Measurements from ENCODE around the gene ABCC8.

The ABCC8 gene

DNA sequence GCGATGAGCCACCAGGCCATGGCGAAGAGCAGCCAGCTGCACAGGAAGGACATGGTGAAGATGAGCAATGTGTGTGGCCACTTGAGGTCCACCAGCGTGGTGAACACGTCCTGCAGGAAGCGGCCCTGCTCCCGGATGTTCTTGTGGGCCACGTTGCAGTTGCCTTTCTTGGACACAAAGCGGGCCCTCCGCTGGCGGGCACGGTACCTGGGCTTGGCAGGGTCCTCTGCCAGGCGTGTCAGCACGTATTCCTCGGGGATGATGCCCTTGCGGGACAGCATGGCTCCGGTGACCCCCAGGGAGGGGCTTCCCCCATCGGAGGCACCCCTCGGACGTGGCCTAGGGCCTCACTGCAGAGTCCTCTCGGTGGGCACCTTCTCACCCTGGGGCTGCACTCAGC, 88.8 kb downstream of the ABCC8 start:
- DNase-seq (ENCODE audit: low read depth in 3 of 3) = no peak

DNA sequence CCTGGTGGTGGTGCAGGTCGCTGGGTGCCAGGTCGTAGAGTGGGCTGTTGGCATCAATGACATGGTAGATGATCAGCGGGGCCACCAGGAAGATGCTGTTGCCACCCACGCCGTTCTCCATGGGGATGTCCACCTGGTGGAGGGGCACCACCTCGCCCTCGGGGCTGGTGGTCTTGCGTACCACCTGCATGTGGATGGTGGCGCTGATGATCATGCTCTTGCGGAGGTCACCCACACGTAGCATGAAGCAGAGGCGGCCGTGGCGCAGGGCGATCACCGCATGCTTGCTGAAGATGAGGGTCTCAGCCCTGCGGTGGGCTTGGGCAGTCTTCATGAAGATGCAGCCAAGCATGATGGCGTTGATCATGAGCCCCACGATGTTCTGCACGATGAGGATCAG, 89.4 kb downstream of the ABCC8 start:
- no peak for DNase-seq (ENCODE audit: low read depth in 3 of 3)

DNA sequence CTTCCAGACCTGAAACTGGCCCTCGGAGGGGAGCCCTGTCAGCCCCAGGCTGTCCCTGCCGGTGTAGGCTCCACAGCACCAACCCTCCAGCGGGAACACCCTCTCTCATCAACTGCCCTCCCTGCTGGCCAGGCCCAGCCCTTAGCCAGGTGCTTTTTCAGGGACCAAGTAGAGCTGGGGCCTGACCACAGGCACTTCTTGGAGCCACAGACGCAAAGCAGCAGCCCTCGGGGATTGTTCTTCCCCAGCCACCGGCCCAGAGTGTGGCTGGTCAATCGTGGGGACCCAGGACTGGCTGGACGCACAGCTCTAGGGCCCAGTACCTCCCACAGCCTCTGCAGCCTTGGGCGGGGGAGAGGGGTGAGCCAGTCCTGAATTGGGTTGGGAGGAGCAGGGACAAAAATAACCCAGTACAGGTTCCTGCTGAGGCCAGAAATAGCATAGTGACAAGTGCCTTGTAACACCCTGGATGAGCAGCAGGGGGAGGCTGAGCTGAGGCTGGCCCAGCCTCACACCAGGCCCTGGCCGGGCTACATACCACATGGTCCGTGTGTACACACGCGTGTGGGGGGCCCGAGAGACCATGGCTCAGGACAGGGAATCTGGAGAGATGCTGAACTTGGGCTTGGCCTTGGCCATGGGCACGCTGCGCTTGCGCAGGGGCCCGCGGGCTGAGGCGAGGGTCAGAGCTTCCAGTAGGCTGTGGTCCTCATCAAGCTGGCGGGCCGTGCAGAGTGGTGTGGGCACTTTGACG, 90.1 kb downstream of the ABCC8 start:
- DNase-seq (ENCODE audit: low read depth in 3 of 3) = no peak

DNA sequence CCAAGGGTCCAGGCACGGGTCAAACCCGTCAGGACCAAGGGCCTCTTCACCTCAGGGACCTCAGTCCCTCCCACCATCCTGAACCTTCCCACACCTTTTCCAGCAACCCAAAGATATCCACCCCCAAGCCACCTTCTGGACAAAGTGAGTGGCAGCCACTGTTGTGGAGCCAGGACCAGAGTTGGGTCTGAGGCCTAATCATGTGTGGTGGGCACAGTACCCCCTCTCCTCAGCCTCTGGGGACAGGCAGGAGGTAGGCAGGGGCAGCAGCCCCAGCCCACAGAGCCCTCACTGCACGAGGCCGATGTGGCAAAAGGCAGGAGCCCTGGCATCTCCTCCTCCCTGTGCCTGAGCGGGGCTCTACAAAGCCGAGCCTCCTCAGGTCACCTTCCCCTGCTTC, 90.7 kb downstream of the ABCC8 start:
- DNase-seq (ENCODE audit: low read depth in 3 of 3) = no peak

DNA sequence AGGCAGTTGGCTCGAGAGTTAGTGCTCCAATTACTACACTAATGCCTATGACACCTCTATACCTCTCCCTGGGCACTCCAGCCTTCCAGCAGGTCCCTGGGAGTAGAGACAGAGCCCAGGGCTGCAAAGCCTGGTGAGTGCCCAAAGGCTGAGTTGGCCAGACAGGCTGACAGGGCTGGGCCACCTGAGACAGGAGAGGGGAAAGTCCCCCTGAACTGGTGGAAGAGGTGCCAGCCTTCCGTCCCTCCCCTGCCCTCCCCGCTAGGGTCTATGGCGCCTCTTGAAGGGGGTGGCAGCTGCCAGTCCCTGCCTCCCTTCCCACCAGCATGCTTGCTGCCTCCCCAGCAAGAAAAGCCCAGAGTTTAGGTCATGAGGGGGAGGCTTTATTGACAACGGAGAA, 91.2 kb downstream of the ABCC8 start:
- no peak for DNase-seq (ENCODE audit: low read depth in 3 of 3)

DNA sequence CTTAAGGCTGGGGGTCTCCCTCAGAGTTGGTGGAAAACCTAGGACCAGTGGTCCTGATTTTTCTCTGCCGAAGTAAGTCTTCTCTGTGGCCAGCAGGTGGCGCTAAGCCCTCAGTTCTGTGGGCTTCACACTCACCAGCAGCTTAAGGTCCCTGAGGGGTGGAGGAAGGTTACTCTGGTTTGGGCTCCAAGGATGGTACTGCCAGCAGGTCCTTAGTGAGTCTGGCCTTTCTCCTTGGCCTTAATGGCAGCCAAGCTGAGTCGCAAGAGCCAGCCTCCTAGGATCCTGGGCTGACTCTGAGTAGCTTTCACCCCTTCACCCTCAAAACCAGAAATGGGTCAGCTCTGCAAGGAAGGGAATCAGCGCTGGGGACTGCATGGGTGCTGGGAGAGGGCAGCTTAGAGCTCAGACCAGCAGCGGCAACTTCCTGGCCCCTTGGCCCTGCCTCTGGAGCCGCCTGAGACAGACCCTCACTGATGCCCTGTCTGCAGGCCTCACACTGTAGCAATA, 92.6 kb downstream of the ABCC8 start:
- DNase-seq (ENCODE audit: low read depth in 3 of 3) = peak; percentile 53 to 61 (median 60)

DNA sequence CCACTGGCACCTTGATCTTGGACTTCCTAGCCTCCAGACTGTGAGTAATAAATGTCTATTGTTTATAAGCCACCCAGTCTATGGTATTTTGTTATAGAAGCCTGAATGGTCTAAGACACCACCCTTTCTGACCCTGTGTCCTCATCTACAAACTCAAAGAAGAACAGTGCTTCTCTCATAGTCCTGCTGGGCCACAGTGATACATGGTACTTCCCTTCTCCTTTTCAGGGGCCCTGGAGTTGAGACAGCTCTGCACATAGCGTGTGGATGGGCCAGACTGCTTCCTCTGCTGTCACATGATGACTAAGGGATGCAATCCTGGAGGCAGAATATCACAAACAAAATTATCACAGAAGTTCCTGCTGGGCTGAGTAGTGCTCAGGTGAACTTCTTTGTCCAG, 93.2 kb downstream of the ABCC8 start:
- no peak for DNase-seq (ENCODE audit: low read depth in 3 of 3)

DNA sequence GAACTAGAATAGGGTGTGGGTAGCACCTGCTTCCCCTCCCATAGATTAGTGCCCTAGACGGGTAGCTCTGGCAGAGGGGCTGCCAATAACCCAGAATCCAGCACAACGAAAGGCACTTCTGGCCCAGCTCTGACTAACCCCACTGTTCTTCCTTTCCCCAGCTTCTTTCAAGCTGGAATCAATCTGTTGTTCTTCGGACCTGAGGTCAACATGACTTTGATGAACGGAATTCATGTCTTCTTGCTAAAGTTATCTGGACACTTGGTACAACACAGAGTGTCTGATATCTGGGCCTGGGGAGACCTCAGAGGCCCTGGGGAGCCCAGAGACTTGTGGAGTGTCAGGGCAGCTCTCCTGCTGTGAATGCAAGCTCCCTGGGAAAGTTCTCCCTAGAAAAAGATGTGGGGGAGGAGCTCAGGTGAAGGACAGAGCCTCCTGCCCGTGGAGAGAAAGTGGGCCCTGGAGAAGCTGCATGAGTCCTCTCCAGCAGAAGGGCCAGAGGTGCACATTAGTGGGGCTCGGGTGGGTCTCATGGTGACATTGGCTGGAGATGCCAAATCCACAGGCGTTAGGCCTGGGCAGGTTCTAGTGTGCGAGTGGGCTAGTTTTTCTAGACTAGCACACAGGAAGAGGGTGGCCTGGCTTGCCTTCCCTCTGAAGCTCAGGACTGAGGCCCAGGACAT, 94.5 kb downstream of the ABCC8 start:
- no peak for DNase-seq (ENCODE audit: low read depth in 3 of 3)

DNA sequence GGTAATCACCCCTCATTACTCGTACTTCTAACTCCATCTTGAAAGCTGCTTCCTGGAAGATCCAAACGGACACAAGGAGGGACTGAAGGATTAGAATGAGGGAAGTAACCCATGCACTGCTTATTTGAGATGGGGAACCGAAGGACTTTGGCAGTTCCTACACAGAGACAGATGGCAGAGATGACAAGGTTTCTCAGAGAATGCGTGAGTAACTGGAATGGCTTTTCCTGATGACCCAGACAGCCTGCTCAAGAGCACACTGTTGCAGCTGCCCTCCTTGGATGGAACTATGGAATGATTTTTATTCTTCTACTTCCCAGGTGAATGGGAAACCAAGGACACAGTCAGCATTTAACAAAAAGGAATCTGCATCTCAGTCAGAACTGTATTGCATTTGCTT, 95.5 kb downstream of the ABCC8 start:
- no peak for DNase-seq (ENCODE audit: low read depth in 3 of 3)

DNA sequence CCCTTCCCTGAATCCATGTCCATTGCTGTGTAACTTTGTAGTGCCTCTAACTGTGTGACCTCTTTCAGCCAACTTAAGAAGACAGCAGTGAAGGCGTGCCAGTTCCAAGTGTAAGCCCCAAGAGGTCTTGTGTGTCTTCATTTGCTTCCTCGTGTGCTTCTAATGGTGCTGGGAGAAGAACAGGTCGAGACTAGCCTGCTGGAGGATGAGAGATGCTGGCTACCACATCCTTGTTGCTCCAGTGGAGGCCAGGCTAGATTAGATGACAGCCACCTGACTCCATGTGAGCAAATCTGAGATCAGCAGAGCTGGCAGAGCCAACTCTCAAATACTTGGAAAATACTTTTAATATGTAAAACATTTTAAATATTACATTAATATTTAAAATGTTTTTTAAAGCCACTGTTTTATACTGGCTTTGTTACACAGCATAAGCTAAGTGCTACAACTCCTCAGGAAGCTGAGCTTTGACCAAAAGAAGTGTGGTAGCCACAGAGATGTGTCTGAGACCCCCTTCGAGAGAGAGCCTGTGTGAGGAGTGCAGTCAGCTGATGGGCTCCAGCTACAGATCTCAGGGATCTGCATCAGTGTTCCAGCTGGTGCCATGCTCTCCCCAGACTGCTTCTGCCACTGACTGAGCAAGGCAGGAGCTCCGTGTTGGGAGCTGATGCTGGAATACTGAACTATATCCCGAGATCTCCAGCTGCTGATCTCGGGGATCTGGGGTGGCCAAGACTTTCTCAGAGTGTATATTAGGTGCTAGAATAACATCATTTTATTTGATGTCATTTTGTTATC, 97.1 kb downstream of the ABCC8 start:
- DNase-seq (ENCODE audit: low read depth in 3 of 3) = no peak

DNA sequence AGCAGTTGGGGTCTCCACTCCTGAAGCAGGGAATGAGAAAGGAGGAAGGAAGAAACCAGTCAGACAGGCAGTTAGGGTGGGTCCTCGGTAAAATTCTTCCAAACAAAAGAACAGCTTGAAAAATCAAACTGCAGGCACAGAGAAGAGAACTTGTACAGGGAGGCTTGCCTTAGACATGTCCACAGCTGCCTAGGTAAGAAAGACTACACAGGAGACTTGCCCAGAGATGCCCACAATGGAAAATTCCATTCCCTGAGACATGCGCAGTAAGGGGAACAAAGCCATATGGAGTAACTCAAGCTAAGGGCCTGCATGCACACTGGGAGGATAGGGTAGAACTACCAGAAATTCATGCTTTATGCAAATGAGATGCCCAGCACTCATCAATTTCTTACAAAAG, 98.0 kb downstream of the ABCC8 start:
- no peak for DNase-seq (ENCODE audit: low read depth in 3 of 3)

DNA sequence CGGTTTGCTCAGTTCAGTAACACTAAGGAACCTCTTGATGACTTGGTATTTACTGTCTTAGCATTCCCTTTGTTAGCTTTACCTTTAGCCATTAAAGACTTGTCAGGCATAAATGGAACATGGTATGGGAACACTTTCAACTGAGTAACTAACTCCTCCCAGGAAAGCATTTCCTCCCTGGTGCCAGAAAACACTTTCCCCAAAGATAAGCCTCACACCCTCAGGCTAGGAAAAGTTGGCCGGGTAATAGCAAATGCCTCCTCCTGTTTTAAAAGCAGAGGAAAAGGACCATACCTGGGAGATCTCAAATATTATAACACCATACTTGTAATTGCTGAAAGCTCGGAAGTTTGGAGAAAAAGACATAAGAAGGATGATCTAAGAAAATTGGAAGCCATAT, 100.2 kb downstream of the ABCC8 start:
- DNase-seq (ENCODE audit: low read depth in 3 of 3) = no peak

DNA sequence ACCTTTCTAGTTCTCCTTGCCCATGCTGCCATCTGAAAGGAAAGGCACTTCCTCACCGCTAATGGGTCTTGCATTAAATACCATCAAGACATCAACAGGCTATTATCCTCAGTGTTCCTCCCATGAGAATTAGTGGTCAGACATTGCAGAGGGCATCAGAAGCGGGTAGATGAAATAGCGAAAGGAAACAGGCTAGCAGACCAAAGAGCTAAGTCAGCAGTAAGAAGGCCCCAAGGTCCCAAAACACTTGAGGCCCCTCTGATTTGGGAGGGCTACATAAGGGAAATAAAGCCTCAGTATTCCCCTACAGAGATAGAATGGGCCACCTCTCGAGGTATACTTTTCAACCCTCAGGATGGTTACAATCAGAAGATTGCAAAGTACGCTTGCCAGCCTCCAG, 101.1 kb downstream of the ABCC8 start:
- DNase-seq (ENCODE audit: low read depth in 3 of 3) = no peak

DNA sequence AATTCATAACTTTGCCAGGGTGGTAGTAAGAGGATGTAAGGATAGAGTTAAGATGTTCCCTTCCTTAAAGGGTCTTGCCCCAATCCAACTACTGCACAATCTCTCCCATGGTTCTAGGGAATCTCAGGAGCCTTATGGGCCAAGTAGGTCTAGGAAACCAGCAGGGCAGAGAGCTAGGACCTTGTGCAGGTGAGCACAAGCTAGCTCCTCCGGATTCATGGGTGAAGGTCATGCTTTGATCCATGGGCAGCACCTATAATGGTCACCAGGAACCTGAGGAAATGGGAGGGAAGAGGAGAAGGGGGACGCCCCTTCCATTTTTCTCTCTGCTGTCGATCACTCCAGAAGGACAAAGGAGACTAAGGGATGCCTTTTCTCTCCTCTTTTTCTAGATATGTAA, 105.0 kb downstream of the ABCC8 start:
- no peak for DNase-seq (ENCODE audit: low read depth in 3 of 3)

DNA sequence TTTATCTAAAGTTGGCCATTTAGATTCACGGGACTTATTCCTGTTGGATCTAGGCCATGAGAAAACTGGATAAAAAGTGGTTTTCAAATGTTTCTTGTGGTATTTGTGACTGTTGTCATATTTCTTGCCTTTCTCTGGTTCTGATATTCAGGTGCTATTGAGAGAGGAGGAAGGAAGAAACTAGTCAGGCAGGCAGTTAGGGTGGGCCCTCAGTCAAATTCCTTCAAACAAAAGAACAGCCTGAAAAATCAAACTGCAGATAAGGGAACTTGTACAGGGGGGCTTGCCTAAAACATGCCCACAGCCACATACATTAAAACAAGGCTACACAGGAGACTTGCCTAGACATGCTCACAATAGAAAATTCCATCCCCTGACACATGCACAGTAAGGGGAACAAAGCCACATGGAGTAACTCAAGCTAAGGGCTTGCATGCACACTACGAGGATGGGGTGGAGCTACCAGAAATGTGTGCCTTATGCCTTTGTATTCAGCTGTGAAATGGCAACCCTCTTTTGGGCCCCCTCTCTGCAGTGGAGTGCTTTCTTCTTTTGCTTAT, 106.9 kb downstream of the ABCC8 start:
- no peak for DNase-seq (ENCODE audit: low read depth in 3 of 3)

DNA sequence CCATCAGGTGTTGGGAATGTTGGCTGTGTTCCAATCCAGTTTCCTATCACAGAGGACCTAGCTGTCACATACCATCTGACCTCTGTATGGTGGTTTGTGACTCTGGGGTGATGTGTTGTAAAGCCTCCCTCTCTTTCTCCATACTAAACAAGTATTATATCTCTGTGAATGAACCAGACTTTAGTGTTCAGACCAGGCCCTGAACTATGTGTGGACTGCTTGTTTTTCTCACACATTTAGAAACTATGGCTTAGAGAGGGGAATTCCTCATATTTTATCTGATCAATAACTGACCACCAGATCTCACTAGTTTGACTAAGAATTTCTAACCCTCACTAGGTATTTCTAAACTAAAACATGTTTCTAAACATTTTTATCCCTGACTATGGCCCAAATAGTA, 107.6 kb downstream of the ABCC8 start:
- DNase-seq (ENCODE audit: low read depth in 3 of 3) = no peak

DNA sequence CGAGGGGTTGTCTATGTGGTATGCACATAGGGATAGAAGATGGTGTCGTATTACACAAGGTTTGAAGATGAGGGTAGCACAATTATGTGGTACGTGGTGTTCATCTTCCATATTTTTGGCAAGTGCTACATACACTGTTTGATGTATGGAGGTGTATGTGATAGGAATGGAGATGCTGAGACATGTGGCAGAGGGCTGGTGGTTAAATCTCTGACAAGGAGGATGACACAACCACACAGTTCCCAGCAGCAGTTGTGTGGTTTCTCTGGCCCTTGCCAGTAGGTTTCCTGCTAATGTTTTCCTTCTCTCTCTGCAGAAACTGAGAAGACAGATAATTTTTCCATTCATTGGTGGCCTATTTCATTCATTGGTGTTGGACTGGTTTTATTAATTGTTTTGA, 108.1 kb downstream of the ABCC8 start:
- DNase-seq (ENCODE audit: low read depth in 3 of 3) = no peak

DNA sequence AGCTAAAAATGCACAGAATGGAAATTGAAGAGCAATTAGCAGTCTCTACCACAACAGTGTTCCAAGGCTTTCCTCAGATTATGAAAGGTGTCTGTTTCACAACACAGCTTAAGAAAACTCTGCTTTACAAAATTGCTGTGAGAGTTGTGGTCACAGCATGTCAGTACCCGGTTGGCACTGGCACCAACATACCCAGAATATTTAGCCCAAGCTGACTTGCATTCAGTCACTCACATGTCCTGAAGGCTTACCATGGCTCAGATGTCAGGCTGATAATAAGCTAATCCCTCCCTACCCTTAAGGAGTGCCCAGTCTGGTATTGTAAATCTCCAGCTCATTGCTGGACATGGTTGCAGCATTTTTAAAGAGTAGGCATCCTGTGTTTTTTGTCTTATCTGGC, 110.2 kb downstream of the ABCC8 start:
- no peak for DNase-seq (ENCODE audit: low read depth in 3 of 3)

DNA sequence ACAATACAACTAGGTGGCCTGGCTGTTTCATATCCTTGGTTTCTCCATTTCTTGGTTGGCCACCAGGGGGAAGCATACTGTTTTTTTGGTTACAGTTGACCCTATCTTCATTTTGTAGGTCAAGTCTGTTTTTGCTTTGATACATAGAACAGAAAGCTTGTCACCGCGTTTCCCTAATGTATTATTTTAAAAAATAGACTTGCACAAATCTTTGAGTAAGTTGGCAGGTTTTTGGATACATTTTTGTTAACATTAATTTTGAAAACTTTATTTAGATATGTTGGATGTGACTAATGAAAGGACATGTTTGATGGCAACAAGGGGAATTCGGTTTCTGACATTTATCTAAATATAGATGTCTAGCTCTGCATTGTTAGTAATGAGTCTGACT, 122.0 kb downstream of the ABCC8 start:
- DNase-seq (ENCODE audit: low read depth in 3 of 3) = peak in 2 of 3 experiments; percentile 22 to 50

DNA sequence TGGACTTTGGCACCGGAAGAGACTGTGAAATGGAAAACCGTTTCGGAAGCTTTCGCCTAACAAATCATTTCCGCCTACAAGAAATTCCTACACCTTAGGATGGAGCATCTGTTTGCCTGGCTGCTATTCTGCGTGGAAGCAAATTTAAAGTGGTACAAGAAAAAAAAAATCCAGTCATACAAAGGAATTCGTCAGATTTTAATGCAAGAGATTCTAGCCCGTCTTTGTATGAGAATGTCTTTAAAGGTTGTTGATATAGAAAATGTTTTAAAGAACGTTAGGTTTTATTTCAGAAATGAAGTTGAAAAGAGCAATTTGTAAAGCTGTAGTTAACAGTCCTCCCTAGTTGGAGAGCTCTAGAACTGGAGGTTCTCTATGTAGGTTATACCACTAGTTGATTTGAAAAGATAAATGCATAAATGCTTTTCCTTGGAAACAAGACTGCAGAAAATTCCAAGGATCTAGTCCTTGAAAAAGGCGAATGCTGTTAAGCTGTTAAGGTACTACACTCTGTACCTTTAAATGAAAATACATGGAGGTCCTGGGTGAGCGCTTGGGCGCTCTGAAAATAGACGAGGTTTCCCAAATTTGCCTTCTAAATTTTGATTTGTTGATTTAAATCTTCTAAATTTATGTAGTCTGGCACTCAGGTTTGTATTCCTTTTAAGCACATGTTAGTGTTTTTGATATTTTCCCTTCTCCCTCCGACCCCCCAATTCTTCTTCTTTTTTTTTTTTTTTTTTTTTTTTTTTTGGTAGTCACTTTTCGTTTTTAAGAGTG, 122.6 kb downstream of the ABCC8 start:
- DNase-seq (ENCODE audit: low read depth in 3 of 3) = no peak

All from stimulated activated CD4-positive, alpha-beta T cell treated with anti-CD3 and anti-CD28 coated beads, TNF-alpha, amount 100 ng/mL, for 4 hours (primary cell).